Effector CD8-positive, alpha-beta T cell (primary cell): ENCODE measurements around the gene DMTF1.

Experiments
- DNase-seq: peaks from one replicate; lab custom pipeline; 2025; lab: John Stamatoyannopoulos, UW

Gene DMTF1

GRCh38 chr7:87146740-87147386 lies 5.4 kb upstream of the DMTF1 start:
- no peak for DNase-seq

- no peak for DNase-seq
Measured at GRCh38 chr7:87147500-87147899, 4.8 kb upstream of the DMTF1 start.

- DNase-seq: no peak
Measured at GRCh38 chr7:87148332-87148955, 3.8 kb upstream of the DMTF1 start.

- DNase-seq: no peak
Measured at GRCh38 chr7:87151002-87151728, 1.1 kb upstream of the DMTF1 start.

- DNase-seq: no peak
Measured at GRCh38 chr7:87151729-87152111, 533 bp upstream of the DMTF1 start.

- DNase-seq: no peak
Measured at GRCh38 chr7:87152897-87153641, 816 bp downstream of the DMTF1 start.

GRCh38 chr7:87154166-87154565 lies 1.9 kb downstream of the DMTF1 start:
- DNase-seq: no peak

GRCh38 chr7:87154569-87154968 lies 2.3 kb downstream of the DMTF1 start:
- DNase-seq: no peak

GRCh38 chr7:87155788-87156187 lies 3.5 kb downstream of the DMTF1 start:
- no peak for DNase-seq

GRCh38 chr7:87156709-87157108 lies 4.5 kb downstream of the DMTF1 start:
- no peak for DNase-seq

GRCh38 chr7:87159538-87159937 lies 7.3 kb downstream of the DMTF1 start:
- DNase-seq: no peak

GRCh38 chr7:87164433-87164832 lies 12.2 kb downstream of the DMTF1 start:
- no peak for DNase-seq

- no peak for DNase-seq
Measured at GRCh38 chr7:87170828-87171227, 18.6 kb downstream of the DMTF1 start.

- no peak for DNase-seq
Measured at GRCh38 chr7:87171282-87171934, 19.2 kb downstream of the DMTF1 start.

- no peak for DNase-seq
Measured at GRCh38 chr7:87173471-87173870, 21.2 kb downstream of the DMTF1 start.

- no peak for DNase-seq
Measured at GRCh38 chr7:87178320-87178719, 26.1 kb downstream of the DMTF1 start.

GRCh38 chr7:87179180-87179579 lies 26.9 kb downstream of the DMTF1 start:
- DNase-seq: no peak

GRCh38 chr7:87187120-87187519 lies 34.9 kb downstream of the DMTF1 start:
- no peak for DNase-seq

- DNase-seq: no peak
Measured at GRCh38 chr7:87188930-87189329, 36.7 kb downstream of the DMTF1 start.

- DNase-seq: no peak
Measured at GRCh38 chr7:87190783-87191182, 38.5 kb downstream of the DMTF1 start.

- no peak for DNase-seq
Measured at GRCh38 chr7:87192784-87193487, 40.7 kb downstream of the DMTF1 start.
